Retinal pigment epithelial cell (primary cell): ENCODE measurements around the gene TMEM164.

Experiments used
- DNase-seq: peaks from one replicate; pipeline ENCODE4 v3.0.0-alpha.2; 2010; ENCODE audit warnings: low read depth
- H3K4me3 ChIP-seq: 2 replicates; pipeline ENCODE4 v1.5.1; 2011; ENCODE audit warnings: mild to moderate bottlenecking, low read length, control low read depth, moderate library complexity
- CTCF ChIP-seq: conservative IDR thresholded peaks from 2 replicates; pipeline ENCODE4 v1.5.1; 2011; ENCODE audit warnings: low read depth, low read length, control low read depth, inconsistent platforms

Gene TMEM164

GRCh38 chrX:110002300-110003166 is at the start of gene TMEM164:
Gene TMEM164, plus strand, starts transcription at chrX:110003114. Its CDS starts 661 bp downstream, at chrX:110003775.
- DNase-seq = no peak
- TF ChIP-seq CTCF = no peak

GRCh38 chrX:109954333-109954732 is 48.6 kb upstream of the TMEM164 start:
- H3K4me3 ChIP-seq = no peak overlapping the region
- DNase-seq = no peak
- TF ChIP-seq CTCF = no peak

More at GRCh38 chrX:110002300-110003166, at the start of gene TMEM164:
- peak within 1 kb of the TSS; percentile 59 for H3K4me3 ChIP-seq

- no peak for TF ChIP-seq CTCF
- no peak overlapping the region for H3K4me3 ChIP-seq
- no peak for DNase-seq
These were observed 48.0 kb upstream of the TMEM164 start for GRCh38 chrX:109954955-109955354.

GRCh38 chrX:109958266-109958665 is 44.6 kb upstream of the TMEM164 start:
- no peak overlapping the region for H3K4me3 ChIP-seq
- no peak for TF ChIP-seq CTCF
- no peak for DNase-seq

- no peak for TF ChIP-seq CTCF
- DNase-seq = no peak
- no peak overlapping the region for H3K4me3 ChIP-seq
These were observed 43.5 kb upstream of the TMEM164 start for GRCh38 chrX:109959356-109959871.

- TF ChIP-seq CTCF = no peak
- no peak overlapping the region for H3K4me3 ChIP-seq
These were observed 38.5 kb upstream of the TMEM164 start for GRCh38 chrX:109964390-109964789.

GRCh38 chrX:109966246-109966645 is 36.7 kb upstream of the TMEM164 start:
- no peak for DNase-seq
- no peak for TF ChIP-seq CTCF
- no peak overlapping the region for H3K4me3 ChIP-seq

More at GRCh38 chrX:109964390-109964789, 38.5 kb upstream of the TMEM164 start:
- DNase-seq = no peak
